ENCODE data around the gene CFAP20DC.

GRCh38 chr3:58722561-58722960, 327.3 kb downstream of the CFAP20DC start:
- TF ChIP-seq POLR2A (IDR thresholded peaks at IDR 0.05) (no peak), CTCF (IDR thresholded peaks at IDR 0.05) (no peak), POLR2AphosphoS5 (IDR thresholded peaks at IDR 0.05) (no peak)

Data from gastroesophageal sphincter (tissue), 3 donors.